ENCODE data around the gene AKAP8L. TPM values are rescaled to one million over a fixed set of nuclear protein-coding genes. Genes with fewer than 3 reads are reported as not detected.

Gene AKAP8L
- polyA plus RNA-seq, 1 of the 3 experiments (the other 2 are of a cell fraction) = 44.7 TPM

DNA sequence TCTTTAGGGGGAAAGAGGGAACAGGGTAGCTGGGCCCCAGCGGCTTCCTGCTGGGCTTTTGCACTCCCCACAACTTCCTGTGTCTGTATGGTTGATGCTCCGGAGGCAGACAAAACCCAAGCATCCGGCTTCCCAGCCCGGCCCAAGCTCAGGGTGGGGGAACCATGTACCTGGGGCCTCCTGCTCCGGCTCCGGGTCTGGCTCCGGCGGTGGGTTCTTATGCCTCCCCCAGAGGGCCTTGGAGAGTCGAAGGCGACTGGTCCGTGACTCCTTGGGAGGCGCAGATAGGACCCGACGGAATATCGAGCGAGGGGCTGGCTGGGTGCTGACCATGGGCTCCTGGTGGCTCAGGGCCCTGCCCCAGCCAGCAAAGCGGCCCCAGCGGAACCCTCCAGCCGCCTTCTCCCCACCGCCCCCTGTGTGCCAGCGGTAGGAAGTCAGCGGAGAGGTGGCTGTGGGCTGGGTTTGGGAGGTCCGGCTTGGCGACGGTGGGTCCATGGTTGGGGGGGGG, 45.1 kb upstream of the AKAP8L start:
- DNase-seq = no peak
- Histone ChIP-seq H3K36me3 (replicated peaks in 1 of 2; ENCODE audit: control insufficient read depth in 1 of 2, insufficient read depth in 2 of 2, low read length in 1 of 2) (no peaks in the 10 kb centered on the region), H3K27me3 (ENCODE audit: insufficient read depth) (peaks cover 30% of the 10 kb centered on the region), H3K79me2 (ENCODE audit: insufficient read depth) (no peaks in the 10 kb centered on the region), H4K20me1 (ENCODE audit: insufficient read depth) (no peaks in the 10 kb centered on the region), H3K9ac (no peak overlapping the region), H3F3A (replicated peaks; ENCODE audit: insufficient read depth) (peaks cover 8% of the 10 kb centered on the region), H2AFZ (ENCODE audit: low read depth) (no peak overlapping the region), H3K9me3 (no peaks in the 10 kb centered on the region), H3K4me3 (ENCODE audit: low read depth in 2 of 2, low read length in 1 of 2) (no peak overlapping the region), H3K4me1 (ENCODE audit: control insufficient read depth in 1 of 2, insufficient read depth in 2 of 2, low read depth in 1 of 2, low read length in 1 of 2) (no peaks in the 10 kb centered on the region), H3K4me2 (no peak overlapping the region), H3K27ac (ENCODE audit: low read depth in 2 of 2, low read length in 1 of 2) (no peak overlapping the region), H3K9me2 (no peaks in the 10 kb centered on the region)
- TF ChIP-seq RAD21 (IDR thresholded peaks at IDR 0.05; ENCODE audit: low read length) = no peak
- CTCF ChIA-PET = no interaction called here
- WGBS (ENCODE audit: low lambda C conversion rate) = 43% methylated on average over 16 of the region's 25 CpGs
- POLR2A ChIA-PET = no interaction called here

DNA sequence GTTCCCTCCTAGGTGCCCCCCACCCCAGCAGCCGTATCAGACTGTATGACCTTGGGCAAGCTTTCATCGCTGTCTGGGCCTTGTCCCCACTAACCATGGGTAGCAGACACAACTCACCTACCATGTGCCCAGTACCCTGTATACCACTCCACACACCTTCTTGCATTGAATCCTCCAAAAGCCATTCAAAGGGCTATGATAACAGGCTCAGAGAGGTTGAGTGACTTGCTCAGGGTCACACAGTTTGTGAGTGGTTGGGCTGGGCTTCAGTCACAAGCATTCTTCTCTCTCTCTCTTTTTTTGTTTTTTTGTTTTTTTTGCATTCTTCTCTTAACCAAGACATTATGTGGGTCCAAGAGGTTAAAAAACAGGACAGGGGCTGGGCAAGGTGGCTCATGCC, 42.9 kb upstream of the AKAP8L start:
- H3K27me3 ChIP-seq (ENCODE audit: insufficient read depth) = peaks cover 39% of the 10 kb centered on the region
- H3K4me2 ChIP-seq = no peak overlapping the region
- DNase-seq = no peak
- H3K79me2 ChIP-seq (ENCODE audit: insufficient read depth) = no peaks in the 10 kb centered on the region
- peaks cover 2% of the 10 kb centered on the region for H3F3A ChIP-seq (replicated peaks; ENCODE audit: insufficient read depth)
- H3K4me3 ChIP-seq (ENCODE audit: low read depth in 2 of 2, low read length in 1 of 2) = no peak overlapping the region
- POLR2A ChIA-PET = no interaction called here
- TF ChIP-seq, protein P1, sequence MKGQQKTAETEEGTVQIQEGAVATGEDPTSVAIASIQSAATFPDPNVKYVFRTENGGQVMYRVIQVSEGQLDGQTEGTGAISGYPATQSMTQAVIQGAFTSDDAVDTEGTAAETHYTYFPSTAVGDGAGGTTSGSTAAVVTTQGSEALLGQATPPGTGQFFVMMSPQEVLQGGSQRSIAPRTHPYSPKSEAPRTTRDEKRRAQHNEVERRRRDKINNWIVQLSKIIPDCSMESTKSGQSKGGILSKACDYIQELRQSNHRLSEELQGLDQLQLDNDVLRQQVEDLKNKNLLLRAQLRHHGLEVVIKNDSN (IDR thresholded peaks at IDR 0.05; ENCODE audit: borderline replicate concordance, low read depth) = no peak
- TF ChIP-seq, protein P2, sequence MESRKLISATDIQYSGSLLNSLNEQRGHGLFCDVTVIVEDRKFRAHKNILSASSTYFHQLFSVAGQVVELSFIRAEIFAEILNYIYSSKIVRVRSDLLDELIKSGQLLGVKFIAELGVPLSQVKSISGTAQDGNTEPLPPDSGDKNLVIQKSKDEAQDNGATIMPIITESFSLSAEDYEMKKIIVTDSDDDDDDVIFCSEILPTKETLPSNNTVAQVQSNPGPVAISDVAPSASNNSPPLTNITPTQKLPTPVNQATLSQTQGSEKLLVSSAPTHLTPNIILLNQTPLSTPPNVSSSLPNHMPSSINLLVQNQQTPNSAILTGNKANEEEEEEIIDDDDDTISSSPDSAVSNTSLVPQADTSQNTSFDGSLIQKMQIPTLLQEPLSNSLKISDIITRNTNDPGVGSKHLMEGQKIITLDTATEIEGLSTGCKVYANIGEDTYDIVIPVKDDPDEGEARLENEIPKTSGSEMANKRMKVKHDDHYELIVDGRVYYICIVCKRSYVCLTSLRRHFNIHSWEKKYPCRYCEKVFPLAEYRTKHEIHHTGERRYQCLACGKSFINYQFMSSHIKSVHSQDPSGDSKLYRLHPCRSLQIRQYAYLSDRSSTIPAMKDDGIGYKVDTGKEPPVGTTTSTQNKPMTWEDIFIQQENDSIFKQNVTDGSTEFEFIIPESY (IDR thresholded peaks at IDR 0.05; ENCODE audit: borderline replicate concordance, low read depth) = no peak
- no peak for TF ChIP-seq RAD21 (IDR thresholded peaks at IDR 0.05; ENCODE audit: low read length)
- TF ChIP-seq SMC3 (IDR thresholded peaks at IDR 0.05; ENCODE audit: low read depth, low read length) = no peak
- CTCF ChIA-PET = no interaction called here
- no peaks in the 10 kb centered on the region for H3K9me3 ChIP-seq
- H3K27ac ChIP-seq (ENCODE audit: low read depth in 2 of 2, low read length in 1 of 2) = no peak overlapping the region
- WGBS (ENCODE audit: low lambda C conversion rate) = 18% methylated on average over 2 of the region's 2 CpGs
- H2AFZ ChIP-seq (ENCODE audit: low read depth) = no peak overlapping the region
- H4K20me1 ChIP-seq (ENCODE audit: insufficient read depth) = no peaks in the 10 kb centered on the region
- H3K4me1 ChIP-seq (ENCODE audit: control insufficient read depth in 1 of 2, insufficient read depth in 2 of 2, low read depth in 1 of 2, low read length in 1 of 2) = no peaks in the 10 kb centered on the region; a peak in 1 of 4 replicates
- H3K9me2 ChIP-seq = no peaks in the 10 kb centered on the region
- H3K36me3 ChIP-seq (replicated peaks in 1 of 2; ENCODE audit: control insufficient read depth in 1 of 2, insufficient read depth in 2 of 2, low read length in 1 of 2) = no peaks in the 10 kb centered on the region
- no peak overlapping the region for H3K9ac ChIP-seq

DNA sequence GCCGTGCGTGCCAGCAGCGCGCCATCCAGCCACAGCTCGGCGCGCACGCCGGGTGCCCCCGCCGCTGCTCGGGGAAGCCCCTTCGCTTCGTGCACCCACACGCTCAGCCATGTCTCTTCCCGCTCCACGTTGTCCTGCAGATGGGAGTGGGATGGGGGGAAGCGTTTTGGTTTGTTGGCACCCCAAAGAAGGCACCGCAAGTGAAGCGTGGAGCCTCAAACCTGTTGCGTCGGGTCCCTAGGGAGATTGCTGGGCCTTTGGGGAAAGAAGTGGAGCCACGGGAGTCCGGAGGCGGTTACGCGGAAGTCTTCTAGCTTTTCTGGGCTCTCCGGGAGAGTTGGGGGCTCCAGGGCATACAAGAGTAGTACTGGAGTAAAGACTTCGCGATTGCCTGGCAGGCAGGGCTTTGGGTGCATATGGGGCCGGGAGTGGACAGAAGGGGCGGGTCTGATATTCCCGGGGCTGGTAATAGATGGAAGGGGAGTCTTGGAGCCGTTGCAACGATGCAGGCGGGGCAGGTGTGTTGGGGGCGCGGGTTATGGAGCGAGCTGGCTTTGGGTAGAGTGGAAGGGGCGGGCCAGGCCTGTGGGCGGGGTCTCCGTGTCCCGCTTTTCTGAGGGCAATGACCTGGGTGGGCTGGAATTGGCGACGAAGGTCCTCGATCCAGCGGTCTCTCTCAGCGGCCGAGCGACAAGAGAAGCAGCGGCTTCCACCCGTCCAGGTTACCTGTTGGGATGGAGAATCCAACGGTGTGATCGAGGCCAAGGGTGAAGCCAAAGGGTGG, 39.1 kb upstream of the AKAP8L start:
- no peak overlapping the region for H3K4me3 ChIP-seq (ENCODE audit: low read depth in 2 of 2, low read length in 1 of 2)
- no peaks in the 10 kb centered on the region for H3K79me2 ChIP-seq (ENCODE audit: insufficient read depth)
- ChIA-PET POLR2A (interaction anchor here (0.9 kb wide), 1 partner anchor 39 kb away, joined by 3 read pairs; the partner anchor contains the start of gene AKAP8L), CTCF (interaction anchor here (1.2 to 1.4 kb wide), 3 partner anchors 17 to 281 kb away, joined by 4 to 5 read pairs (median 5); no protein-coding TSS in a partner anchor)
- no peak overlapping the region for H3K4me2 ChIP-seq
- H3K9me3 ChIP-seq = no peaks in the 10 kb centered on the region
- peaks cover 0 to 5% of the 10 kb centered on the region in 2 experiments; a peak in 2 of 4 replicates for H3K4me1 ChIP-seq (ENCODE audit: control insufficient read depth in 1 of 2, insufficient read depth in 2 of 2, low read depth in 1 of 2, low read length in 1 of 2)
- no peak for DNase-seq
- 3% methylated on average over 25 of the region's 54 CpGs for WGBS (ENCODE audit: low lambda C conversion rate)
- no peak overlapping the region for H3K27ac ChIP-seq (ENCODE audit: low read depth in 2 of 2, low read length in 1 of 2)
- no peaks in the 10 kb centered on the region for H4K20me1 ChIP-seq (ENCODE audit: insufficient read depth)
- no peak overlapping the region for H2AFZ ChIP-seq (ENCODE audit: low read depth)
- TF ChIP-seq RXRA (IDR thresholded peaks at IDR 0.05; ENCODE audit: borderline replicate concordance, low read depth) (no peak), EZH2phosphoT487 (IDR thresholded peaks at IDR 0.05; ENCODE audit: borderline replicate concordance, low read depth) (no peak), TAF1 (IDR thresholded peaks at IDR 0.05; ENCODE audit: borderline replicate concordance, low read depth, low read length) (no peak), RAD21 (IDR thresholded peaks at IDR 0.05; ENCODE audit: low read length) (no peak), TEAD4 (IDR thresholded peaks at IDR 0.05; ENCODE audit: borderline replicate concordance, insufficient read depth) (no peak)
- TF ChIP-seq, protein P2 (IDR thresholded peaks at IDR 0.05; ENCODE audit: borderline replicate concordance, low read depth) = no peak
- TF ChIP-seq, protein P3, sequence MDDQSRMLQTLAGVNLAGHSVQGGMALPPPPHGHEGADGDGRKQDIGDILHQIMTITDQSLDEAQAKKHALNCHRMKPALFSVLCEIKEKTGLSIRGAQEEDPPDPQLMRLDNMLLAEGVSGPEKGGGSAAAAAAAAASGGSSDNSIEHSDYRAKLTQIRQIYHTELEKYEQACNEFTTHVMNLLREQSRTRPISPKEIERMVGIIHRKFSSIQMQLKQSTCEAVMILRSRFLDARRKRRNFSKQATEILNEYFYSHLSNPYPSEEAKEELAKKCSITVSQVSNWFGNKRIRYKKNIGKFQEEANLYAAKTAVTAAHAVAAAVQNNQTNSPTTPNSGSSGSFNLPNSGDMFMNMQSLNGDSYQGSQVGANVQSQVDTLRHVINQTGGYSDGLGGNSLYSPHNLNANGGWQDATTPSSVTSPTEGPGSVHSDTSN (IDR thresholded peaks at IDR 0.05) = no peak
- no peaks in the 10 kb centered on the region for H3K9me2 ChIP-seq
- H3F3A ChIP-seq (replicated peaks; ENCODE audit: insufficient read depth) = no peaks in the 10 kb centered on the region
- no peak overlapping the region for H3K9ac ChIP-seq
- peaks cover 48% of the 10 kb centered on the region for H3K27me3 ChIP-seq (ENCODE audit: insufficient read depth)
- H3K36me3 ChIP-seq (replicated peaks in 1 of 2; ENCODE audit: control insufficient read depth in 1 of 2, insufficient read depth in 2 of 2, low read length in 1 of 2) = no peaks in the 10 kb centered on the region

Data from SK-N-SH (cell line).